ENCODE measurements around the gene C1S.

DNA sequence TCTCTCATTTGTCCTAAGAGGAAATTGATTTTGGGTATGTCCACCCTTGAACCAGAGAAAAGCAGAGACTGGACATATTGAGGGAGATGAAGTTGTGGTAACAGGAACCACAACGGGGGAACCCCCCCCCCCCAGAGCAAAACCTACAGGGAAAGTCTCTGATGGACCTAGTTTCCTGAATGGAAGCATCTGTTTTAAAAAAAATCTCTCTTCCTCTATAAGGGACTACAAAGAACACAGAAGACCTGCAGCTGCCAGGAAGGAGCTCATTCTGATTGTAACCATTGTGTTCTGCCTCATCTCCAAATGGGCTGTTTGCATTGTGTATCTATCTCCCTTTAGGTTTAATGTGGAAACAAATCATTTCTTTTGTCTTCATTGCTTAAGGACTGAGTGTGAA is 13.4 kb downstream of the C1S start:
- TF ChIP-seq, protein P1, sequence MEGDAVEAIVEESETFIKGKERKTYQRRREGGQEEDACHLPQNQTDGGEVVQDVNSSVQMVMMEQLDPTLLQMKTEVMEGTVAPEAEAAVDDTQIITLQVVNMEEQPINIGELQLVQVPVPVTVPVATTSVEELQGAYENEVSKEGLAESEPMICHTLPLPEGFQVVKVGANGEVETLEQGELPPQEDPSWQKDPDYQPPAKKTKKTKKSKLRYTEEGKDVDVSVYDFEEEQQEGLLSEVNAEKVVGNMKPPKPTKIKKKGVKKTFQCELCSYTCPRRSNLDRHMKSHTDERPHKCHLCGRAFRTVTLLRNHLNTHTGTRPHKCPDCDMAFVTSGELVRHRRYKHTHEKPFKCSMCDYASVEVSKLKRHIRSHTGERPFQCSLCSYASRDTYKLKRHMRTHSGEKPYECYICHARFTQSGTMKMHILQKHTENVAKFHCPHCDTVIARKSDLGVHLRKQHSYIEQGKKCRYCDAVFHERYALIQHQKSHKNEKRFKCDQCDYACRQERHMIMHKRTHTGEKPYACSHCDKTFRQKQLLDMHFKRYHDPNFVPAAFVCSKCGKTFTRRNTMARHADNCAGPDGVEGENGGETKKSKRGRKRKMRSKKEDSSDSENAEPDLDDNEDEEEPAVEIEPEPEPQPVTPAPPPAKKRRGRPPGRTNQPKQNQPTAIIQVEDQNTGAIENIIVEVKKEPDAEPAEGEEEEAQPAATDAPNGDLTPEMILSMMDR (IDR thresholded peaks at IDR 0.05): no peak
- no peak for TF ChIP-seq POLR2A (IDR thresholded peaks at IDR 0.05)
- TF ChIP-seq POLR2AphosphoS5 (IDR thresholded peaks at IDR 0.05): no peak
- no peak for TF ChIP-seq EP300 (IDR thresholded peaks at IDR 0.05)
